Neuronal stem cell (in vitro differentiated cells): Measurements from ENCODE around the gene FSIP1.

Source experiments
- DNase-seq: peaks from one replicate; pipeline ENCODE4 v3.0.0-alpha.2; 2013; ENCODE audit warnings: low spot score
- H2AFZ ChIP-seq: one replicate; pipeline ENCODE4 v1.6.1; 2013; ENCODE audit warnings: mild to moderate bottlenecking, low read length, inconsistent platforms
- H2AK5ac ChIP-seq: 2 replicates; pipeline ENCODE4 v1.6.1; 2013; ENCODE audit warnings: low read depth, mild to moderate bottlenecking, inconsistent platforms, low read length, moderate library complexity, mixed read lengths
- H2BK120ac ChIP-seq: 2 replicates; pipeline ENCODE4 v1.6.1; 2013; ENCODE audit warnings: low read depth, mild to moderate bottlenecking, inconsistent platforms, low read length, moderate library complexity, mixed read lengths
- H2BK12ac ChIP-seq: one replicate; pipeline ENCODE4 v1.6.1; 2013; ENCODE audit warnings: low read length, inconsistent platforms
- H2BK15ac ChIP-seq: 2 replicates; pipeline ENCODE4 v1.6.1; 2013; ENCODE audit warnings: mild to moderate bottlenecking, low read length, inconsistent platforms, mixed read lengths
- H2BK5ac ChIP-seq: one replicate; pipeline ENCODE4 v1.6.1; 2013; ENCODE audit warnings: inconsistent platforms, mild to moderate bottlenecking, low read length, moderate library complexity
- H3K14ac ChIP-seq: one replicate; pipeline ENCODE4 v1.6.1; 2013; ENCODE audit warnings: low read length, inconsistent platforms
- H3K18ac ChIP-seq: 2 replicates; pipeline ENCODE4 v1.6.1; 2013; ENCODE audit warnings: low read length, inconsistent platforms
- H3K23ac ChIP-seq: 2 replicates; pipeline ENCODE4 v1.6.1; 2013; ENCODE audit warnings: low read depth, mild to moderate bottlenecking, mixed read lengths, low read length, inconsistent platforms; ENCODE audit not compliant: poor library complexity
- H3K27ac ChIP-seq: replicated peaks from 3 replicates; pipeline ENCODE4 v1.5.1; 2013; ENCODE audit warnings: low read length, inconsistent platforms
- H3K27me3 ChIP-seq, 3 experiments: 2 replicates each; pipeline ENCODE4 v1.6.1; 2013; ENCODE audit warnings: low read length in 3 of 3, mild to moderate bottlenecking in 2 of 3, inconsistent platforms in 1 of 3, low read depth in 1 of 3, mixed read lengths in 1 of 3, moderate library complexity in 1 of 3; ENCODE audit not compliant: control insufficient read depth in 3 of 3, insufficient read depth in 3 of 3
- H3K36me3 ChIP-seq, 2 donors: replicated peaks in 1 of 2; 2 replicates each; pipeline ENCODE4 v1.6.1; 2013; ENCODE audit warnings: low read length in 2 of 2; ENCODE audit not compliant: control insufficient read depth in 2 of 2, insufficient read depth in 2 of 2
- H3K4ac ChIP-seq: 2 replicates; pipeline ENCODE4 v1.6.1; 2013; ENCODE audit warnings: inconsistent platforms, mild to moderate bottlenecking, low read length, moderate library complexity
- H3K4me1 ChIP-seq, 2 donors: 1 replicate in 1 of 2; 2 replicates in 1 of 2; pipeline ENCODE4 v1.6.1; 2013; ENCODE audit warnings: low read length in 2 of 2, low read depth in 1 of 2; ENCODE audit not compliant: control insufficient read depth in 2 of 2, insufficient read depth in 1 of 2
- H3K4me2 ChIP-seq: one replicate; pipeline ENCODE4 v1.6.1; 2013; ENCODE audit warnings: mild to moderate bottlenecking, low read length, inconsistent platforms; ENCODE audit not compliant: insufficient read depth, poor library complexity, severe bottlenecking
- H3K4me3 ChIP-seq, 2 donors: 2 replicates each; pipeline ENCODE4 v1.5.1; 2013; ENCODE audit warnings: low read length in 2 of 2, mild to moderate bottlenecking in 2 of 2, inconsistent platforms in 1 of 2, moderate library complexity in 1 of 2
- H3K79me1 ChIP-seq: one replicate; pipeline ENCODE4 v1.6.1; 2013; ENCODE audit warnings: low read depth, mild to moderate bottlenecking, inconsistent platforms, low read length, moderate library complexity
- H3K9ac ChIP-seq: one replicate; pipeline ENCODE4 v1.6.1; 2013; ENCODE audit warnings: mild to moderate bottlenecking, low read depth, low read length, inconsistent platforms; ENCODE audit not compliant: poor library complexity
- H3K9me3 ChIP-seq, 2 donors: replicated peaks in 1 of 2; 2 replicates each; pipeline versions ENCODE3 to v1.6.1; 2013; ENCODE audit warnings: low read length in 2 of 2, mild to moderate bottlenecking in 2 of 2, inconsistent platforms in 1 of 2, low read depth in 1 of 2, mixed read lengths in 1 of 2, moderate library complexity in 1 of 2; ENCODE audit not compliant: control insufficient read depth in 2 of 2, insufficient read depth in 1 of 2
- H4K8ac ChIP-seq: one replicate; pipeline ENCODE4 v1.6.1; 2013; ENCODE audit warnings: low read depth, mild to moderate bottlenecking, inconsistent platforms, low read length, moderate library complexity
- H4K91ac ChIP-seq: one replicate; pipeline ENCODE4 v1.6.1; 2013; ENCODE audit warnings: low read length, low read depth, mild to moderate bottlenecking, inconsistent platforms; ENCODE audit not compliant: poor library complexity
- WGBS, 2 donors: extraction: QIAGEN DNeasy Blood & Tissue Kit; methylation state at CpG; one replicate each; pipeline ENCODE4 v1.1.7; 2013; ENCODE audit warnings: missing lambda C conversion rate in 2 of 2, mixed read lengths in 1 of 2; ENCODE audit not compliant: insufficient read length in 2 of 2, insufficient replicate concordance in 1 of 2; ENCODE audit errors: extremely low coverage in 2 of 2; 5-methylcytosine and 5-hydroxymethylcytosine counted together

The FSIP1 gene

GRCh38 chr15:39786447-39787056 lies 3.9 kb upstream of the FSIP1 start:
- Histone ChIP-seq H3K36me3 (peaks cover 0 to 8% of the 10 kb centered on the region in 2 donors), H3K9ac (no peak overlapping the region), H2AK5ac (no peak overlapping the region), H3K18ac (no peak overlapping the region), H3K4me2 (no peak overlapping the region), H3K27ac (no peak overlapping the region), H4K91ac (no peak overlapping the region), H2BK12ac (no peak overlapping the region), H3K4me1 (peaks cover 2 to 22% of the 10 kb centered on the region in 2 donors), H2AFZ (peak overlapping the region; percentile 42), H3K9me3 (no peaks in the 10 kb centered on the region), H3K79me1 (no peaks in the 10 kb centered on the region), H2BK120ac (no peak overlapping the region), H3K14ac (no peak overlapping the region), H2BK15ac (no peak overlapping the region), H4K8ac (no peak overlapping the region), H3K23ac (no peak overlapping the region), H3K27me3 (no peaks in the 10 kb centered on the region), H3K4me3 (no peak overlapping the region), H3K4ac (no peak overlapping the region), H2BK5ac (no peak overlapping the region)
- peak; percentile 39 for DNase-seq
- no CpG with 5 or more reads among the region's 5 CpGs for WGBS, 2 donors

DNA sequence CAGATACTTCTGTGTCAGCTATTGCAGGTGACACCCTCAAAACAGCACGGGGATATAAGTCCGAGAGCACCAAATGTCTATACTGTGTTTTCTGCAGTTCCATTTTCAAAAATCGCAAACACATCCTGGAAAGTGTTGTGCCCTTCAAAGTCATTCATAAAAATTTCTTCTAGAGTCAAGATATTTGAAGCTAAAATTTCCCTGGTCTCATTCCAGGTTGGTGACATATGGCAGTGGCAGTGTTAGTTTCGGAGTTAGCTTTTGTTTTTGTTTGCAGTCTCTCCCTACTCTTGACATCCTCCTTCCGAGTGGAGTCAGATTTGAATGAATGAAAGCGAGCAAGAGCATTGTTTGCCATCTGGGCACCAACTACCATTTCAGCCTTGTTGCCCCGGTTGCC lies 3.2 kb upstream of the FSIP1 start:
- H3K4me3 ChIP-seq, result no peak overlapping the region
- no peak overlapping the region for H2AFZ ChIP-seq
- no CpG with 5 or more reads among the region's 7 CpGs for WGBS, 2 donors
- H4K8ac ChIP-seq, result no peak overlapping the region
- H3K9ac ChIP-seq, result no peak overlapping the region
- no peak for DNase-seq
- H3K4ac ChIP-seq, result no peak overlapping the region
- no peak overlapping the region for H3K27ac ChIP-seq
- no peak overlapping the region for H2BK120ac ChIP-seq
- no peak overlapping the region for H3K14ac ChIP-seq
- H3K27me3 ChIP-seq, result no peaks in the 10 kb centered on the region
- H3K23ac ChIP-seq, result no peak overlapping the region
- no peak overlapping the region for H3K4me2 ChIP-seq
- no peak overlapping the region for H4K91ac ChIP-seq
- no peak overlapping the region for H2AK5ac ChIP-seq
- H2BK15ac ChIP-seq, result no peak overlapping the region
- no peak overlapping the region for H2BK5ac ChIP-seq
- H3K4me1 ChIP-seq, result peaks cover 2 to 22% of the 10 kb centered on the region in 2 donors
- H3K36me3 ChIP-seq, result peaks cover 0 to 8% of the 10 kb centered on the region in 2 donors
- no peak overlapping the region for H3K18ac ChIP-seq
- H3K9me3 ChIP-seq, result peaks cover 0 to 6% of the 10 kb centered on the region in 2 donors
- no peak overlapping the region for H2BK12ac ChIP-seq
- no peaks in the 10 kb centered on the region for H3K79me1 ChIP-seq

- Histone ChIP-seq H3K9ac (no peak overlapping the region), H3K4me3 (no peak overlapping the region), H2AFZ (no peak overlapping the region)
Measured at GRCh38 chr15:39785139-39785538, 2.5 kb upstream of the FSIP1 start.

DNA sequence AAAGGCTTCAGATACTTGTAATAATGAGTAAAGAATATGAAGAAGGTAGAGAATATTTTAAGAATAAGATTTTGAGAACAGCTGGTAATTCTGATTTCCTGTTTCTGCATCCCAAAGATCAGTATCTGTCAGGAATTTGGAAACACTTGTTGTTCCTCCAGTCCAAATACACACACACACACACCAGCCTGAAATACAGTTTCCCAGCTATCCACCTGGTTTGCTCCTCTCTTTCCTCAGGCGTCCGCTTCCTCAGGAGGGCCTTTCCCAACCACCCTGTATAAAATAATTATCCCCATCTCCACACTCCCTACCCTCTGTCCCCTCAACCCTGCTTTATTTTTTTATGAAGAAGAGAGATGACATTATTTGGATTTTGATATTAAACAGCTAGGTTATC lies 2.0 kb upstream of the FSIP1 start:
- Histone ChIP-seq H3K9ac (no peak overlapping the region), H3K79me1 (no peaks in the 10 kb centered on the region)

More at GRCh38 chr15:39785139-39785538, 2.5 kb upstream of the FSIP1 start:
- no peak overlapping the region for H2BK120ac ChIP-seq
- H2BK12ac ChIP-seq, result no peak overlapping the region
- no peak overlapping the region for H3K27ac ChIP-seq
- no peak overlapping the region for H3K14ac ChIP-seq
- H3K36me3 ChIP-seq, result peaks cover 0 to 8% of the 10 kb centered on the region in 2 donors
- H2BK5ac ChIP-seq, result no peak overlapping the region
- H3K79me1 ChIP-seq, result no peaks in the 10 kb centered on the region
- no peak overlapping the region for H2BK15ac ChIP-seq
- H3K4me2 ChIP-seq, result no peak overlapping the region
- WGBS, 2 donors, result no CpG with 5 or more reads among the region's 10 CpGs
- no peak overlapping the region for H2AK5ac ChIP-seq
- DNase-seq, result no peak
- H3K4ac ChIP-seq, result no peak overlapping the region
- no peak overlapping the region for H3K18ac ChIP-seq
- no peak overlapping the region for H3K23ac ChIP-seq
- peaks cover 2 to 22% of the 10 kb centered on the region in 2 donors for H3K4me1 ChIP-seq
- H3K9me3 ChIP-seq, result peaks cover 0 to 7% of the 10 kb centered on the region in 2 donors
- H4K91ac ChIP-seq, result no peak overlapping the region
- no peaks in the 10 kb centered on the region for H3K27me3 ChIP-seq
- H4K8ac ChIP-seq, result no peak overlapping the region

More for the DNA sequence above, 2.0 kb upstream of the FSIP1 start:
- H3K23ac ChIP-seq, result no peak overlapping the region
- H3K9me3 ChIP-seq, result peaks cover 0 to 7% of the 10 kb centered on the region in 2 donors
- no peak overlapping the region for H4K91ac ChIP-seq
- WGBS, 2 donors, result no CpG with 5 or more reads among the region's 2 CpGs
- no peak overlapping the region for H3K18ac ChIP-seq
- no peak overlapping the region for H2AK5ac ChIP-seq
- no peak overlapping the region for H2BK5ac ChIP-seq
- no peak for DNase-seq
- no peak overlapping the region for H3K27ac ChIP-seq
- peak overlapping the region in 1 of 2 donors; percentile 21 for H3K4me3 ChIP-seq
- no peak overlapping the region for H2BK120ac ChIP-seq
- H4K8ac ChIP-seq, result no peak overlapping the region
- no peak overlapping the region for H2BK12ac ChIP-seq
- no peak overlapping the region for H2BK15ac ChIP-seq
- peaks cover 0 to 8% of the 10 kb centered on the region in 2 donors for H3K36me3 ChIP-seq
- no peak overlapping the region for H3K4me2 ChIP-seq
- H3K4ac ChIP-seq, result no peak overlapping the region
- peaks cover 2 to 22% of the 10 kb centered on the region in 2 donors for H3K4me1 ChIP-seq
- no peaks in the 10 kb centered on the region for H3K27me3 ChIP-seq
- H3K14ac ChIP-seq, result no peak overlapping the region
- H2AFZ ChIP-seq, result no peak overlapping the region
